Fibroblast of skin of left biceps (primary cell): Measurements from ENCODE around the gene POLR2E.

ENCODE experiments used
- DNase-seq, 2 experiments: peaks; one replicate each; pipeline ENCODE4 v3.0.0-alpha.2; 2013; ENCODE audit warnings: low read depth in 2 of 2

Gene POLR2E

DNA sequence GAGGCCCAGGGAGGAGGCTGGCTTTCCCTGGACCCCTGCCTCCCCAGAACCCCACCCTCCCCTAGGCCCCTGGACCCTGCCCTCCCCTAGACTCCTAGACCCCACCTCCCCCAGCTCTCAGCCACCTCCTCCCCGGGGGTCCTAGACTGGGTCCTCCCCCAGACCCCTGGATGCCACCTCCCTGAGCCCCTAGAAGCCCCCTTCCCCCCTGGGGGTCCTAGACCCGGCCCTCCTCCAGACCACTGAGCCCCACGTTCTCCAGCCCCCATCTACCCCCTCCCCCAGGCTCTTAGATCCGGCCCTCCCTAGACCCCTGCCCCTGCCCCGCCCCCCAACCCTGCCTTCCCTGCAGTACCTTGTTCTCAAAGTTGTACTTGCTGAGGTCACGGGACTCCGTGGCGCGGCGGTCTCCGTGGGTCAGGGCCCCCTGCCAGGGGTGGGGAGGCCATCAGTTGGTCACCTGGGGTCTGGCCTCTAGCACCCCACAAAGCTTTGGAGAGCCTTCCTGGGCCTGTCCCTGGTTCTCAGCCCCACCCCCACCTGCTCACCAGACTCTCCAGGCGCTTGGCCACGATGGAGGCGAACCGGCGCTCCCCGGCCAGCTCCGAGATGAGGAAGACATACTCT, 16.6 kb upstream of the POLR2E start:
- no peak for DNase-seq

DNA sequence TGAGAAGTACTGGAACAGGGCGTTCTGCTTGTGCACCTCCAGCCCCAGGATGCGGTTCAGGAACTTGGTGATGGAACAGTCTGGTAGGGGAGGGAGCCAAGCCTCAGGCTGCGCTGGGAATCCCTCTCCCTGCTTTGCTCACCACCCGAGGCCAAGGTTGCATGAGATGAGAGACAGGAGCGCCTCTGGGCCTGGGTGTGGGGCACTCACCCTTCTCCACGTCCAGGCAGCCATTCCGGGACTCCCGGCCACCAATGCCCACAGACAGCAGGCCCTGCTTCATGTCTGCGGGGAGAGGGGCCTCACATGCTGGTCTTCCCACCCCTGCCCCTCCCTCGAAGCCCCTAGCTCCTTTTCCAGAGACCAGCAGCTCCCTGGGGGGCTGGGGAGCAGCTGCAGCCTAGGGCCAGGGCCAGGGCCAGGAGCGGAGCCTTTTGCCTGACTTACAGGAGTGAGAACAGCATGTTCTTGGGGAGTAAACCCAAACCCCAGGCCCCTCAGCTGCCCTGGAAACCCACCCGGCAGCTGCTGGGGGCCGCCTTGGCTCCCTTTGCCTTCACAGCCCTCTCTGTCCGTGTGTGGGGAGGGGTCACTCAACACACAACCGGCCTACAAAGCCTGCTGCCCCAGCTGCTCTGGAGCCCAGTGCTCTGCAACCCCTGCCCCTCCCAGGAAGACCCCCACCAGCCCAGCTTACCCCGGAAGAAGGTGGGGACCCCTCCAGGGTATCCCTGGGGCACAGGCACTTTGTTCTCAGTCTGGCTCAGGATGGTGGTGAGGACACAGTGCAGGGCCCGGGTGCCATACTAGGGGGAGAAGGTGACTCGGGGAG, 15.8 kb upstream of the POLR2E start:
- DNase-seq, result no peak

- no peak for DNase-seq
These were observed 14.8 kb upstream of the POLR2E start for GRCh38 chr19:1109697-1110671.

- no peak for DNase-seq
These were observed 13.9 kb upstream of the POLR2E start for GRCh38 chr19:1109032-1109551.

GRCh38 chr19:1108291-1109031, 13.3 kb upstream of the POLR2E start:
- no peak for DNase-seq

GRCh38 chr19:1107661-1108261, 12.6 kb upstream of the POLR2E start:
- no peak for DNase-seq

- DNase-seq, result no peak
These were observed 11.9 kb upstream of the POLR2E start for GRCh38 chr19:1106841-1107660.

GRCh38 chr19:1105873-1106840, 11.0 kb upstream of the POLR2E start:
- no peak for DNase-seq

- no peak for DNase-seq
These were observed 10.1 kb upstream of the POLR2E start for GRCh38 chr19:1105008-1105872.

GRCh38 chr19:1104311-1105007, 9.3 kb upstream of the POLR2E start:
- DNase-seq, result no peak

DNA sequence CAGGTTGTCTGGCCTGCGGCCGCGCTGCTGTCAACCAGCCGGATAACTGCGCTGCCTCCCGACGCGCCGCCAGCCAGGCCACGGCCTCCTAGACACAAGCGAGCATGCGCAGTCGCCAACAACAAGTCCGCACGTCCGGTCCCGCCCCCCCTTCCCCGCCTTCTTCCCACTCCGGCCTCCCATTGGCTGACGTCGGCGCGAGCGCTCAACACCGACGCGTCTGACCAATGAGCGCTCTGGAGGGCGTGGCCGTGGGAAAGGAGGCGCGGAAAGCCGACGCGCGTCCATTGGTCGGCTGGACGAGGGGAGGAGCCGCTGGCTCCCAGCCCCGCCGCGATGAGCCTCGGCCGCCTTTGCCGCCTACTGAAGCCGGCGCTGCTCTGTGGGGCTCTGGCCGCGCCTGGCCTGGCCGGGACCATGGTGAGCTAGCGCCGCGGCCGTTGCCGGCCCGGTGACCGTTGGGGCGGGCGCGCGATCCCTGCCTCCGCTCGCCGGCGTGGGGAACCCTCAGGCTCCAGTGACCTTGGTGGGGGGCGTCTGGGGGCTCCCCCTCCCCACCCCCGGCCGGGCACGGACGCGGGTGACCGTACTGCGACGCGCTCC, 8.6 kb upstream of the POLR2E start, which contains the start of gene GPX4:
Gene GPX4, plus strand, starts transcription at position 287 of the 603 bp plus-strand sequence. Its CDS starts 50 bp downstream, at position 337.
- DNase-seq, result peak; percentile 98 to 99

GRCh38 chr19:1103132-1103707, 8.0 kb upstream of the POLR2E start:
- no peak for DNase-seq

GRCh38 chr19:1102407-1103131, 7.4 kb upstream of the POLR2E start:
- DNase-seq, result peak; percentile 92 to 93

GRCh38 chr19:1101337-1101698, 6.1 kb upstream of the POLR2E start:
- DNase-seq, result no peak
